Ishikawa (cell line): ENCODE measurements around the gene HK1.

Source experiments
- CEBPB ChIP-seq: IDR thresholded peaks from 2 replicates; pipeline ENCODE4 v1.6.1; 2012
- EP300 ChIP-seq: IDR thresholded peaks from 2 replicates; pipeline ENCODE4 v1.6.1; 2012; ENCODE audit warnings: borderline replicate concordance
- RAD21 ChIP-seq: IDR thresholded peaks from 2 replicates; pipeline ENCODE4 v1.6.1; 2012; ENCODE audit warnings: low read depth
- TF ChIP-seq, protein P1 (sequence below): IDR thresholded peaks from 2 replicates; pipeline ENCODE4 v1.6.1; 2012; ENCODE audit warnings: low read depth, mild to moderate bottlenecking
- TF ChIP-seq, protein P2 (sequence below): IDR thresholded peaks from 2 replicates; pipeline ENCODE4 v1.6.1; 2012

DNA sequence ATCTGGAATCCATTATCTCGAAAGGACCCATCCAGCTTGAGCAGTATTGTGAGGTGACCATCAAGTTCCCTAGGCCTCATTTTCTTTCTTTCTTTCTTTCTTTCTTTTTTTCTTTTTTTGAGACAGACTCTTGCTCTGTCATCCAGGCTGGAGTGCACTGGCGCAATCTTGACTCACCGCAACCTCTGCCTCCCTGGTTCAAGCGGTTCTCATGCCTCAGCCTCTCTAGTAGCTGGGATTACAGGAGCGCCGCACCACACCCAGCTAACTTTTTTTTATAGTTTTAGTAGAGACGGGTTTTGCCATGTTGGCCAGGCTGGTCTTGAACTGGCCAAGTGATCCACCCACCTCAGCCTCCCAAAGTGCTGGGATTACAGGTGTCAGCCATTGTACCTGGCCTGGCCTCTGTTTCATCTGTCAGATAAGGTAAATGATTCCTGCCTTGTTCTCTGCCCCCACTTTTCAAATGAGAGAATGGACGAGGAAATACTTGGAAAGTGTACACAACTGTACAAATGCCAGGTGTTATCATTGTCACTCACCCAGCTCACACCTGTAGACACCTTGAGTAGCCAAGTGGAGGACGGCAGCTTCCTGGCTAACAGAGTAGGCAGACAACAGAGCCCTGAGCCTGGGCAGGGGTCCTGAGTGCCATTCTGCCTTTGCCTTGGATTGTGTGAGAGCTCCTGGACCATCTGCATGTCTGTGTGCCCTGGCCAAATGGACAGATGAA is 54.1 kb downstream of the HK1 start:
- TF ChIP-seq, protein P1, sequence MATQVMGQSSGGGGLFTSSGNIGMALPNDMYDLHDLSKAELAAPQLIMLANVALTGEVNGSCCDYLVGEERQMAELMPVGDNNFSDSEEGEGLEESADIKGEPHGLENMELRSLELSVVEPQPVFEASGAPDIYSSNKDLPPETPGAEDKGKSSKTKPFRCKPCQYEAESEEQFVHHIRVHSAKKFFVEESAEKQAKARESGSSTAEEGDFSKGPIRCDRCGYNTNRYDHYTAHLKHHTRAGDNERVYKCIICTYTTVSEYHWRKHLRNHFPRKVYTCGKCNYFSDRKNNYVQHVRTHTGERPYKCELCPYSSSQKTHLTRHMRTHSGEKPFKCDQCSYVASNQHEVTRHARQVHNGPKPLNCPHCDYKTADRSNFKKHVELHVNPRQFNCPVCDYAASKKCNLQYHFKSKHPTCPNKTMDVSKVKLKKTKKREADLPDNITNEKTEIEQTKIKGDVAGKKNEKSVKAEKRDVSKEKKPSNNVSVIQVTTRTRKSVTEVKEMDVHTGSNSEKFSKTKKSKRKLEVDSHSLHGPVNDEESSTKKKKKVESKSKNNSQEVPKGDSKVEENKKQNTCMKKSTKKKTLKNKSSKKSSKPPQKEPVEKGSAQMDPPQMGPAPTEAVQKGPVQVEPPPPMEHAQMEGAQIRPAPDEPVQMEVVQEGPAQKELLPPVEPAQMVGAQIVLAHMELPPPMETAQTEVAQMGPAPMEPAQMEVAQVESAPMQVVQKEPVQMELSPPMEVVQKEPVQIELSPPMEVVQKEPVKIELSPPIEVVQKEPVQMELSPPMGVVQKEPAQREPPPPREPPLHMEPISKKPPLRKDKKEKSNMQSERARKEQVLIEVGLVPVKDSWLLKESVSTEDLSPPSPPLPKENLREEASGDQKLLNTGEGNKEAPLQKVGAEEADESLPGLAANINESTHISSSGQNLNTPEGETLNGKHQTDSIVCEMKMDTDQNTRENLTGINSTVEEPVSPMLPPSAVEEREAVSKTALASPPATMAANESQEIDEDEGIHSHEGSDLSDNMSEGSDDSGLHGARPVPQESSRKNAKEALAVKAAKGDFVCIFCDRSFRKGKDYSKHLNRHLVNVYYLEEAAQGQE: no peak
- TF ChIP-seq, protein P2, sequence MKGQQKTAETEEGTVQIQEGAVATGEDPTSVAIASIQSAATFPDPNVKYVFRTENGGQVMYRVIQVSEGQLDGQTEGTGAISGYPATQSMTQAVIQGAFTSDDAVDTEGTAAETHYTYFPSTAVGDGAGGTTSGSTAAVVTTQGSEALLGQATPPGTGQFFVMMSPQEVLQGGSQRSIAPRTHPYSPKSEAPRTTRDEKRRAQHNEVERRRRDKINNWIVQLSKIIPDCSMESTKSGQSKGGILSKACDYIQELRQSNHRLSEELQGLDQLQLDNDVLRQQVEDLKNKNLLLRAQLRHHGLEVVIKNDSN: no peak
- TF ChIP-seq RAD21 (no peak), CEBPB (no peak), EP300 (no peak)
